GM21576 (cell line): Measurements from ENCODE around the gene HEATR1.
A peak's percentile ranks its signal among the peaks of the same experiment; 100 is the strongest.

Source experiments
- ATAC-seq: cut with Tn5 transposase; IDR thresholded peaks from one replicate; pipeline ENCODE4 v1.9.1; 2021; ENCODE audit warnings: mild to moderate bottlenecking, moderate library complexity; ENCODE audit not compliant: unreplicated experiment

HEATR1 gene

GRCh38 chr1:236540813-236541465 lies 63.4 kb downstream of the HEATR1 start:
- no peak for ATAC-seq

GRCh38 chr1:236536540-236536939 lies 67.8 kb downstream of the HEATR1 start:
- no peak for ATAC-seq

- ATAC-seq = no peak
These were observed 68.6 kb downstream of the HEATR1 start for GRCh38 chr1:236535662-236536161.

- ATAC-seq = no peak
These were observed 69.1 kb downstream of the HEATR1 start for GRCh38 chr1:236535190-236535589.

GRCh38 chr1:236534151-236534651 lies 70.1 kb downstream of the HEATR1 start:
- no peak for ATAC-seq

- ATAC-seq = no peak
These were observed 71.5 kb downstream of the HEATR1 start for GRCh38 chr1:236532850-236533249.

- no peak for ATAC-seq
These were observed 73.4 kb downstream of the HEATR1 start for GRCh38 chr1:236530959-236531358.

GRCh38 chr1:236530286-236530685 lies 74.0 kb downstream of the HEATR1 start:
- ATAC-seq = no peak

- no peak for ATAC-seq
These were observed 78.2 kb downstream of the HEATR1 start for GRCh38 chr1:236526079-236526478.

GRCh38 chr1:236524895-236525184 lies 79.5 kb downstream of the HEATR1 start:
- no peak for ATAC-seq

- peak; percentile 92 for ATAC-seq
These were observed 80.0 kb downstream of the HEATR1 start for GRCh38 chr1:236524142-236524894.

- ATAC-seq = peak; percentile 50
These were observed 80.6 kb downstream of the HEATR1 start, which contains the start of gene LGALS8 for GRCh38 chr1:236523704-236524141. TSS of gene LGALS8 (plus strand) at chr1:236523982. CDS start at chr1:236526071, 2,089 bp downstream.

- ATAC-seq = no peak
These were observed 81.2 kb downstream of the HEATR1 start for GRCh38 chr1:236522937-236523703.

- ATAC-seq = no peak
These were observed 83.8 kb downstream of the HEATR1 start for GRCh38 chr1:236520445-236521005.

GRCh38 chr1:236518322-236518721 lies 86.0 kb downstream of the HEATR1 start:
- ATAC-seq = no peak

- no peak for ATAC-seq
These were observed 87.2 kb downstream of the HEATR1 start for GRCh38 chr1:236516929-236517704.

- ATAC-seq = no peak
These were observed 88.8 kb downstream of the HEATR1 start for GRCh38 chr1:236515443-236515958.

GRCh38 chr1:236514703-236515442 lies 89.4 kb downstream of the HEATR1 start:
- no peak for ATAC-seq

- no peak for ATAC-seq
These were observed 92.4 kb downstream of the HEATR1 start for GRCh38 chr1:236511735-236512418.
